ENCODE measurements around the gene SH3RF3.

DNA sequence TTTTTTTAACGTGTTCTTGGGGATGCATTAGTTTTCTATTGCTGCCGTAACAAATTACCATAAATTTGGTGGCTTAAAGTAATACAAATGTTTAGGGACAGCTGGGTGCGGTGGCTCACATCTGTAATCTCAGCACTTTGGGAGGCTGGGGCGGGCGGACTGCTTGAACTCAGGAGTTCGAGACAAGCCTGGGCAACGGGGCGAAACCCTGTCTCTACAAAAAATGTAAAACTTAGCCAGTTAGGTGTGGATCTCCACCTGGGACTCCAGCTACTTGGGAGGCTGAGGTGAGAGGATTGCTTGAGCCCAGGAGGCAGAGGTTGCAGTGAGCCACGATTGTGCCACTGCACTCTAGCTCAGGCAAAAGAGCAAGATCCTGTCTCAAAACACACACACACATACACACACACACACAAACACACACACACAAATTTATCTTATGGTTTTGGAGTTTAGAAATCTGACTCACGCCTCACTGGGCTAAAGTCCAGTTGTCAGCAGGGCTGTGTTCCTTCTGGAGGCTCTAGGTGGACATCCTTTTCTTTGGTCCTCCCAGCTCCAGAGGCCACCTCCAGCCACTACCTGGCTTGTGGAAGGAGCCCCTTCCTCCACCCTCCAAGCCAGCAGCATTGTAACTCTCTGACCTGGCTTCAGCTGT is 408.7 kb downstream of the SH3RF3 start:
- TF ChIP-seq, protein P1, sequence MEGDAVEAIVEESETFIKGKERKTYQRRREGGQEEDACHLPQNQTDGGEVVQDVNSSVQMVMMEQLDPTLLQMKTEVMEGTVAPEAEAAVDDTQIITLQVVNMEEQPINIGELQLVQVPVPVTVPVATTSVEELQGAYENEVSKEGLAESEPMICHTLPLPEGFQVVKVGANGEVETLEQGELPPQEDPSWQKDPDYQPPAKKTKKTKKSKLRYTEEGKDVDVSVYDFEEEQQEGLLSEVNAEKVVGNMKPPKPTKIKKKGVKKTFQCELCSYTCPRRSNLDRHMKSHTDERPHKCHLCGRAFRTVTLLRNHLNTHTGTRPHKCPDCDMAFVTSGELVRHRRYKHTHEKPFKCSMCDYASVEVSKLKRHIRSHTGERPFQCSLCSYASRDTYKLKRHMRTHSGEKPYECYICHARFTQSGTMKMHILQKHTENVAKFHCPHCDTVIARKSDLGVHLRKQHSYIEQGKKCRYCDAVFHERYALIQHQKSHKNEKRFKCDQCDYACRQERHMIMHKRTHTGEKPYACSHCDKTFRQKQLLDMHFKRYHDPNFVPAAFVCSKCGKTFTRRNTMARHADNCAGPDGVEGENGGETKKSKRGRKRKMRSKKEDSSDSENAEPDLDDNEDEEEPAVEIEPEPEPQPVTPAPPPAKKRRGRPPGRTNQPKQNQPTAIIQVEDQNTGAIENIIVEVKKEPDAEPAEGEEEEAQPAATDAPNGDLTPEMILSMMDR (IDR thresholded peaks at IDR 0.05), result no peak
- TF ChIP-seq POLR2A (IDR thresholded peaks at IDR 0.05), result no peak
